GM10266 (cell line): ENCODE data around the gene SIL1.

Experiments
- DNase-seq: peaks from one replicate; pipeline ENCODE4 v3.0.0; 2012; ENCODE audit errors: extremely low spot score
- CTCF ChIP-seq: IDR thresholded peaks from 2 replicates; pipeline ENCODE4 v1.5.1; 2012; ENCODE audit warnings: mild to moderate bottlenecking, low read depth; ENCODE audit not compliant: control insufficient read depth, insufficient read depth; ENCODE audit errors: missing control alignments

Gene SIL1

GRCh38 chr5:138920181-138920580 is 278.0 kb downstream of the SIL1 start:
- no peak for TF ChIP-seq CTCF
- no peak for DNase-seq

- DNase-seq: no peak
- TF ChIP-seq CTCF: no peak
Observed at GRCh38 chr5:138918686-138919085, 279.5 kb downstream of the SIL1 start.

DNA sequence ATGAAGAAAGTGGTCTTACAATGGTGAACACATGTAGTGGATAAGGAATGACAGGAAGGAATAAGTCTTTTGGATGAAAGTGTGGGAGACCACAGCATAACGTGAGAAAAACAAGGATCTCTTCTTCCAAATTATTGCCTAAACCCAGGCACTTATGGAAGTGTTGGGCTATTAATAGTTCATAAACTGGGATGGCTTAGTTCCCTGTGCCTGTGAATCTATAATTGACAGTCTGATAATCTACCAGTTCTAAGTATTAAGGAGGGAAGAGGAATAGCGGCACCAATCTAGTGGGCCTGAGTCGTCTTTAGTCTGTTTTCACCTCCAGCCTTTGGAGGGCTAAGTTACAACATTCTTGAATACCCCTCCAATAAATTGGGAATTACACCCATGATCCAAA is 283.8 kb downstream of the SIL1 start:
- no peak for TF ChIP-seq CTCF
- no peak for DNase-seq

DNA sequence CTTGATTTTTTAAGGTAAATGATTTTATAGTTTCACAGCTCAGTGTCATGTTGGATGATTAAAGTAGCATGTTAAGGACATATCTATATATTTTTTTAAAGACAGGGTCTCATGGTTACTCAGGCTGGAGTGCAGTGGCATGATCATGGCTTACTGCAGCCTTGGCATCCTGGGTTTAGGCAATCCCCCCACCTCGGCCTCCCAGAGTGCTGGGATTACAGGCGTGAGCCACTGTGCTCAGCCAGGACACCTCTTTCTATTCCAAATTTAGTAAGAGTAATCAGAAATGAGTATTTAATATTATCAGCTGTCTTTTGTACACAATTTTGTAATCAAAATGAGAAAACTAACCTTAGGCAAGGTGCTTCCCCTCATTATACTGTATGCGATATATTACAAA is 284.4 kb downstream of the SIL1 start:
- no peak for DNase-seq
- no peak for TF ChIP-seq CTCF

DNA sequence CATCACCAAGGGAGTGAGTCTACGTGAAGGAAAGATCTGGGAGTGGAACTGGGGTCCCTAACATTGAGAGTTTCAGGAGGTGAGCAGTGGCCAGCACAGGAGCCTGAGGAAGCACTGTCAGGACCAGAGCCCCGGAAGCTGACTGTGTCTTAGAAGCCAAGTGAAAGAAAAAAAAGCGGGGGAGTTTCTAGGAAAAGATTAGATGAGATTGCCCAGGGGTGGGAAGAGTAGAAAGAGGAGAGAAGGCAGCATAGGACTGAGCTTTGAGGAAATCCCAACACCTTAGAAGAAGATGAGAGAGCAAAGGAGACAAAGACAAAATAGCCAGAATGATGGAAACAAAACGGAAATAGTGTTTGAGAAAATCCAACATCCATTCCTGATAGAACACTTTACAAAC is 286.1 kb downstream of the SIL1 start:
- no peak for TF ChIP-seq CTCF
- DNase-seq: no peak

- no peak for TF ChIP-seq CTCF
- DNase-seq: no peak
Observed at GRCh38 chr5:138911441-138911840, 286.7 kb downstream of the SIL1 start.

- no peak for DNase-seq
- TF ChIP-seq CTCF: no peak
Observed at GRCh38 chr5:138910546-138911185, 287.5 kb downstream of the SIL1 start.
